ENCODE measurements around the gene FTO.

FTO gene

DNA sequence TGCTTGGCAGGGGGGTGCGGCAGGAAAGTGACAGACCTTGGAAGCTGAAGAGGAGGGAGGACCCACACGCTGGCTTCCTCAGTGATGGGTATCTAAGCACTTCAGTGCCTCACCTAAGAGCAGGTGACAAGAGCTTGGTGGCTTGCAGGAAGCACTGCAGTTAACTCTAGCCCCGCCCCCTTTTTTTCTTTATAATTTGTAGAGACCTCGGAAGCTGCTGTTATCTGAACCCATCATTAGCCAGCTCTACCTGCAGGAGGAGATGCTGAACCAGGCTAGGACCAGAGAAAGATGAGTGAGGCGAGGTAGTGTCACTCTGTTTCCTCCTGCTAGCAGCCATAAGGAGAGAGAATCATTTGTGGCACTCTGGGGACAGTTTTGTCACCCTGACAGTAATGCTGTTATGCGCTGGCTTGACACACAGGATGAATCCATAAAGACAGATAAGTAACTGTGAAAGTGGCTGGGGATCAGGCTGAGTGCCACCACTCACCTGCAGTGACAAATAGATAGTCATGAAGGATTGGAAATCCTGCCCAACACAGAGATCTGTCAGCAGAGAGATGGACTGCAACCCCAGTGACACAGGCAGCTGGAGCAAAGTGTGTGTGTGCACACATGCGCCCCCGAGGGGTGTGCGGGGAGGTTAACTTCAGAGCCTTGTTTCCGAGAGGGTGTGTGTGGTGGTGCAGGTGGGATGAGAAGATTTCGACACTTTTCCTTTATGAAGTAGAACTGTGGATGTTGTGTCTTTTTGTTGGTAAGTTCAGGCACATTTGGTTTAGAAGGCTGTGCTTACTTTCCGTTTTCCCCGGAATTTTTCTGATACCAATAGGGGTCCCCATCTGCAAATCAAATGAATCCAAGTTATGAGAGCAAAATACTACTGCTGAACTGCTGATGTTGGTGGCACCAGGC, 358.7 kb downstream of the FTO start:
- DNase-seq = no peak

DNA sequence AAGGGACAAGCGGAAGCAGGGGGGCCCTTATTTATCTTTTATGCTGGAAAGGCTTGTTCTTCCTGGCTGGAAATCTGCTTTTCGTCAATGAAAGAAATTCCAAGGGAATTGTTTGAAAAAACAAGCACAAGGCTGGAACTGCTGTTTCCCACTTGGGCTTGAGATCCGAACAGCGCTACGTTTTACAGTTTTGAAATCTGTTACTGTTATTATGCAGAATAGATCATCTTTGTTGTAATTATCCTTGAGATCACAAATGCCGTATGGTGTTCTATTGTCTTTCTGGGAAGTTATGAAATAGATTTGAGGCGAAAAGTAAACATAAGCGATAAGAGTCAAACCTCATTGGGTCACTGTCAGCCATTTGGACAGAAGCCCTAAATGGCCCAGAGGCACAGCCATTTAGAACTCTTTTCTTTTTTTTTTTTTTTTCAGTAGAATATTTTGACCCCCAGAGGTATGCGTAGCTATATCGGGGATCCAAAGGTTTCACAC, 359.4 kb downstream of the FTO start:
- DNase-seq = no peak

GRCh38 chr16:54066451-54067105, 362.6 kb downstream of the FTO start:
- no peak for DNase-seq

GRCh38 chr16:54067322-54068065, 363.5 kb downstream of the FTO start:
- no peak for DNase-seq

DNA sequence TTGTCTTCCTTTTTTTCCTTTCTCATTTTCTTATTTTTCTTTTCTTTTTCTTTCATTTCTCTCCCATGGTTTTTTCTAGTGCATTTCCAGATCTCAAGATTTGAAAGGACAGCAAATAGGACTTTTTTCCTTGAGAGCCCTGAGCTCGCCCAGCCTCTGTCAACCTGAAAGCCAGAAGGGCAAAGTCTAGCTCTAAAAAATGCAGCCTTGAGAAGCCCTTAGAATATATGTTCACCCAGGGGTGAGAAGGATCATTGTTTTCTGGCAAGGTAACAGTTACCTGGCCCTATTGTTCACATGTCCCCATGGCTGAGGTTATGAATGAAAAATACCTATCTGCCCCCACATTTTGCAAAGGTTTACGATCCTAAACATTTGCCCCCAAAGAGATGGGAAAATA, 364.3 kb downstream of the FTO start:
- DNase-seq = no peak

DNA sequence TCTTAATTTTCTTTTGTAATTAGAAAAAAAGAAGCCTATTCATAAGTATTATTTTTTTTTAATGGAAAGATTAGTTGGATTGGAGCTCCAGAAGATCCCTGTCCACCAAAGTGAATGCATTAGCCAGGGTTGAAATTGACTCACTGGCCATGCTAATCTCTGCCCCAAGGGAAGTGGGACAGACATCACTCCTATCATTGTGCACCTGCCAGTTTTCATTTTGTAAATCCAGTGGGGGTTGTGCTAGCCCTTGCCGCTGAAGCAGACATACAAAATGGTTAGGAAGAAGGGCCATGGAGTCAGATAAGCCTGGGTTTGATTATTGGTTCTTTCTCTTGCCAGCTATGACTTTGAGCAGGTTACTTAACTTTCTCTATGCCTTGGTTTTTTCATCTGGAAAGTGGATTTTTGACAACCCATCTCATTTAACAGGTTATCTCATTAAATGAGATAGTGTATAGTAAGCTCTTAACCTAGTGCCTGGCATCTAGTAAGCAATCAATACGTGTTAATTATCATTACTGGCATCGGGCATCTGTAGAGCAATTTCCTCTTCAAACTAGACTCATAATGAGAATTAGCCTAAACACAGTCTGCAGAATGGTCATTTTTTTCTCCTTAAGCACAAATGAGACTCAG, 365.8 kb downstream of the FTO start:
- no peak for DNase-seq

DNA sequence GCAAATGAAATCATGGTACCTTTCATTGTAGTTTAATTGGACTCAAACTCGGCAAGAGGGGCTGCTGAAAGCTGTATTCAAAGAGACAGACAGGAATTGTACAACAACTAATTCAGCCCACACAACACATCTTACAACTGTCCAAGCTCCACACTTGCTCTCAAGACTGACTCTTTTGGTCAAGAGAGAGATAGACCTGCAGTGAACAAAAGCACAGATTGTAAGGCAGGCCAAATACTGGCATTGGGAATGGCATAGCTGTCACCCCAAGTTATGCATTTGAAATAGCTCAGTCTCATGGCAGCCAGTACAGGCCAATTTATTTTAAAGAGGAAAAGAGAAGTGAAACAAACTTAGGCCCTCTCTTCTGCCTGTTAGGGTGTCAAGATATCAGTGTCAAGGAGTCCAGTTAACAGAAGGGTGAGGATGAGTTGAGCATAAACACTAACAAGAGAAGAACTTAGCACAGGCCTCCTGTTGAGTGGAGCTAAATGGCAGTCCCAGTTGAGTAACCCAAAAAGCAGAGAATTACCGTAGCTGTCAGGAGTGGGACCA, 366.9 kb downstream of the FTO start:
- no peak for DNase-seq

- no peak for DNase-seq
Measured at GRCh38 chr16:54071514-54071913, 367.6 kb downstream of the FTO start.

GRCh38 chr16:54072237-54072636, 368.3 kb downstream of the FTO start:
- DNase-seq = no peak

GRCh38 chr16:54073356-54073755, 369.4 kb downstream of the FTO start:
- no peak for DNase-seq

DNA sequence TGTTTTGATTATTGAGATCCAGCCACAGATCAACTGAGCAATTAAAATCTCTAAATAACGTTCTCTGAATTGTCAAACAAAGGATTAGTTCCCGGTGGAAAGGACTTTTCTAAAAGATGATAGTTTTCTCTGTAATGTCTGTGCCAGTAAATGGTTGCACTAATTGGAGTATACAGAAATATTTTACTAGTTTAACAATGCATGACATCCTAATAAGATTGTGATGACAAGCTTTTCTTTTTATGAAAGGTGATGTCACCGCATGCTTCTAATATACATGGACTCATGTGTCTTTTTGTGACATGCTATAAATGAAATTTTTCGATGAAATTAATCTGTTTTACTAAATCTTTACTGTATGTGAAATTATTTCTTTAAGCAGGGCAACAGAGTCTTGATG, 371.5 kb downstream of the FTO start:
- DNase-seq = no peak

- no peak for DNase-seq
Measured at GRCh38 chr16:54076006-54076504, 372.1 kb downstream of the FTO start.

- no peak for DNase-seq
Measured at GRCh38 chr16:54077050-54077821, 373.3 kb downstream of the FTO start.

- no peak for DNase-seq
Measured at GRCh38 chr16:54080524-54081008, 376.6 kb downstream of the FTO start.

GRCh38 chr16:54086791-54087190, 382.8 kb downstream of the FTO start:
- no peak for DNase-seq

- DNase-seq = no peak
Measured at GRCh38 chr16:54090602-54091001, 386.6 kb downstream of the FTO start.

DNA sequence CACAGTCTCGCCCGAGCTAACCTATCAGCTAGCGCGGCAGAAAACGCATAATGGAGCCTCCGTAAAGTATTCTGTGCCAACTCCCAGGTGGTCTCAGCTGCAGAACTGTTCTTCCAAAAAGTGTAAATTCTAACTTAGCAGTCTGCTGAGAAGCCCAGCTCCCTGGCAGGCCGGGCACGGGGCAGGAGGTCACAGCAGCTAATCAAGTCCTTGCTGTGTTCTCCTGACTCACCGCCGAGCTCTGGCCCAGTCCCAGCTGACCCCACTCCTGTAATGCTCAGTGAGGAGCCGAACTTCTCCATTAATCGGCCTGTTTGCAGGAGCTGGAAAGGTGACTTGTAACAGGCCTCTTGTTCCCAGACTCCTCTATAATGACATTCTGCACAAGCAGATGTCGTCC, 389.3 kb downstream of the FTO start:
- DNase-seq = no peak

GRCh38 chr16:54094641-54095040, 390.7 kb downstream of the FTO start:
- DNase-seq = no peak

DNA sequence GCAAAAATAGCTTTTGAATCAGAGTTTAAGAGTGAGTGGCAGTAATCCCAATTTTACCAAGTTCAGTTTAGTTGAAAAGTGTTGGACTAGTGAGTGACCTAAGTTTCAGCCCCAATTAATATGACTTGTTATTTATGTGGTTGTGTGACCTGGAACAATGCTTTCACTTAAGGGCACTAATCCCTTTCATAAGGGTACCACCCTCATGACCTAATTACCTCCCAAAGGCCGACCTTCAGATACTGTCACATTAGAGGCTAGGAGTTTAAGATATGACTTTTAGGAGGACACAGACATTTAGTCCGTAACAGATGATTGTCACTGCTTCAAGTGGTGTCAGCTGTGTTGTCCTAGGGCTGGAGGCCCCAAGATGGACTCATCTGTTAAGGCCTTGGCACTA, 392.7 kb downstream of the FTO start:
- DNase-seq = no peak

GRCh38 chr16:54097774-54098173, 393.8 kb downstream of the FTO start:
- DNase-seq = no peak

DNA sequence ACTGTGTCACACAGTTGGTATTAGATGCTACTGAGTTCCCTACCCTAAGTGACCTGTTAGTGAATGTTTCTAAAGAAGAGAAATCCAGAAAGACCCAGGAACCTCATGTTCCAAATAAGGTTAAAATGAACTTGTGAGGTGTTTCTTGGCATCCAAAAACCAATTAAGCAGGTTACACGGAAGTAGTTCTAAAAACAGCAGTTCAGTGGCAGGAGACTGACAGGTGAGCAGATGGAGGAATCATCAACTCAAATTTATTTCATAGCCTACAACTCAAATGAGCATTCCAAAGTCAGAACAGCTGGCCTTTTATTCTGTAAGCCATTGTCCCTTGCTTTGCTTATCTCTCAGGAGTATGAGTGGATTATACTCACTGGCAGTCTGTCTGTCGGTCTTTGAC, 394.3 kb downstream of the FTO start:
- no peak for DNase-seq

Data from activated naive CD4-positive, alpha-beta T cell treated with Interleukin-2 at 50 U/mL for 16 hours (primary cell).